ENCODE measurements around the gene HPD. TPM values are rescaled to one million over a fixed set of nuclear protein-coding genes. Genes with fewer than 3 reads are reported as not detected.

The HPD gene
- total and polyA plus RNA-seq, 11 donors = 0.36 to 2.2 (median 1.5) TPM

- H3K27me3 ChIP-seq = no peaks in the 10 kb centered on the region
- no peak for TF ChIP-seq CTCF (IDR thresholded peaks at IDR 0.05)
- TF ChIP-seq POLR2A (IDR thresholded peaks at IDR 0.05) = no peak
- no peak overlapping the region for H3K4me3 ChIP-seq
- ATAC-seq (no peak), DNase-seq (no peak)
- H3K4me1 ChIP-seq = peaks cover 0 to 13% (median 6%) of the 10 kb centered on the region in 12 donors
- intact Hi-C loops (cut with DNase I) = no loop called here
- no peaks in the 10 kb centered on the region for H3K9me3 ChIP-seq
- peaks cover 0 to 64% (median 55%) of the 10 kb centered on the region in 9 donors for H3K36me3 ChIP-seq
- H3K27ac ChIP-seq = no peak overlapping the region
- 91 to 93% (median 92%) methylated on average over 19 of the region's 19 CpGs for WGBS, 4 donors
Observed at GRCh38 chr12:121831571-121832245, 27.0 kb downstream of the HPD start.

GRCh38 chr12:121830588-121831265 is 27.9 kb downstream of the HPD start:
- Histone ChIP-seq H3K27me3 (no peaks in the 10 kb centered on the region), H3K4me1 (peaks cover 0 to 14% (median 6%) of the 10 kb centered on the region in 12 donors), H3K27ac (no peak overlapping the region), H3K4me3 (no peak overlapping the region), H3K9me3 (no peaks in the 10 kb centered on the region), H3K36me3 (peaks cover 0 to 74% (median 56%) of the 10 kb centered on the region in 9 donors)
- ATAC-seq = peak in 1 of 4 donors; percentile 8
- no peak for DNase-seq
- intact Hi-C loops (cut with DNase I) = no loop called here
- TF ChIP-seq POLR2A (IDR thresholded peaks at IDR 0.05) = no peak
- TF ChIP-seq CTCF (IDR thresholded peaks at IDR 0.05) = no peak
- WGBS, 4 donors = 89 to 91% (median 89%) methylated on average over 27 to 29 of the region's 29 CpGs

GRCh38 chr12:121830134-121830533 is 28.5 kb downstream of the HPD start:
- DNase-seq = no peak
- intact Hi-C loops (cut with DNase I) = no loop called here
- TF ChIP-seq POLR2A (IDR thresholded peaks at IDR 0.05) = no peak
- no peak for TF ChIP-seq CTCF (IDR thresholded peaks at IDR 0.05)
- Histone ChIP-seq H3K4me3 (no peak overlapping the region), H3K27me3 (no peaks in the 10 kb centered on the region), H3K9me3 (no peaks in the 10 kb centered on the region), H3K27ac (peak overlapping the region in 4 of 12 donors; percentile 24 to 47 (median 38)), H3K36me3 (peaks cover 0 to 80% (median 62%) of the 10 kb centered on the region in 9 donors), H3K4me1 (peaks cover 0 to 20% (median 6%) of the 10 kb centered on the region in 12 donors)
- 85 to 91% (median 89%) methylated on average over 14 to 23 of the region's 23 CpGs for WGBS, 4 donors
- ATAC-seq = peak in 1 of 4 donors; percentile 18

- H3K4me1 ChIP-seq = peaks cover 0 to 21% (median 6%) of the 10 kb centered on the region in 12 donors
- DNase-seq (no peak), ATAC-seq (peak in 2 of 4 donors; percentile 18 to 31)
- no peak overlapping the region for H3K4me3 ChIP-seq
- peaks cover 0 to 86% (median 68%) of the 10 kb centered on the region in 9 donors for H3K36me3 ChIP-seq
- no peaks in the 10 kb centered on the region for H3K27me3 ChIP-seq
- H3K27ac ChIP-seq = peak overlapping the region in 6 of 12 donors; percentile 24 to 47 (median 34)
- H3K9me3 ChIP-seq = no peaks in the 10 kb centered on the region
- TF ChIP-seq CTCF (IDR thresholded peaks at IDR 0.05) = no peak
- no peak for TF ChIP-seq POLR2A (IDR thresholded peaks at IDR 0.05)
- intact Hi-C loops (cut with DNase I) = no loop called here
- WGBS, 4 donors = 66 to 78% (median 70%) methylated on average over 7 of the region's 7 CpGs
Observed at GRCh38 chr12:121829250-121829918, 29.3 kb downstream of the HPD start.
